ENCODE measurements around the gene U2AF2. TPM values are rescaled to one million over a fixed set of nuclear protein-coding genes. Genes with fewer than 3 reads are reported as not detected.

The U2AF2 gene
- polyA plus RNA-seq, 3 donors: 156 to 170 (median 157) TPM

GRCh38 chr19:55642153-55643002 is 12.5 kb upstream of the U2AF2 start:
- DNase-seq (ENCODE audit: low read depth in 3 of 3, low spot score in 2 of 3): no peak

GRCh38 chr19:55643003-55643886 is 11.6 kb upstream of the U2AF2 start, which contains the start of gene ZNF581:
Gene ZNF581, plus strand, starts transcription at chr19:55643649. Its CDS starts 923 bp downstream, at chr19:55644572.
- no peak for DNase-seq (ENCODE audit: low read depth in 3 of 3, low spot score in 2 of 3)

- no peak for DNase-seq (ENCODE audit: low read depth in 3 of 3, low spot score in 2 of 3)
Measured at GRCh38 chr19:55643887-55644176, 11.0 kb upstream of the U2AF2 start.

GRCh38 chr19:55644191-55644833 is 10.5 kb upstream of the U2AF2 start:
- no peak for DNase-seq (ENCODE audit: low read depth in 3 of 3, low spot score in 2 of 3)

GRCh38 chr19:55644842-55645511 is 9.9 kb upstream of the U2AF2 start:
- DNase-seq (ENCODE audit: low read depth in 3 of 3, low spot score in 2 of 3): no peak

GRCh38 chr19:55645512-55645881 is 9.3 kb upstream of the U2AF2 start:
- DNase-seq (ENCODE audit: low read depth in 3 of 3, low spot score in 2 of 3): no peak

- DNase-seq (ENCODE audit: low read depth in 3 of 3, low spot score in 2 of 3): no peak
Measured at GRCh38 chr19:55646889-55647731, 7.7 kb upstream of the U2AF2 start.

- DNase-seq (ENCODE audit: low read depth in 3 of 3, low spot score in 2 of 3): no peak
Measured at GRCh38 chr19:55647732-55648584, 6.9 kb upstream of the U2AF2 start, which contains the start of gene CCDC106. Gene CCDC106, plus strand, starts transcription at chr19:55648212. Its CDS starts 835 bp downstream, at chr19:55649047.

GRCh38 chr19:55648585-55649267 is 6.1 kb upstream of the U2AF2 start:
- DNase-seq (ENCODE audit: low read depth in 3 of 3, low spot score in 2 of 3): no peak

GRCh38 chr19:55649268-55650125 is 5.3 kb upstream of the U2AF2 start:
- DNase-seq (ENCODE audit: low read depth in 3 of 3, low spot score in 2 of 3): no peak

- no peak for DNase-seq (ENCODE audit: low read depth in 3 of 3, low spot score in 2 of 3)
Measured at GRCh38 chr19:55650126-55650557, 4.7 kb upstream of the U2AF2 start.

- DNase-seq (ENCODE audit: low read depth in 3 of 3, low spot score in 2 of 3): no peak
Measured at GRCh38 chr19:55650602-55651230, 4.1 kb upstream of the U2AF2 start.

- no peak for DNase-seq (ENCODE audit: low read depth in 3 of 3, low spot score in 2 of 3)
Measured at GRCh38 chr19:55651236-55651635, 3.6 kb upstream of the U2AF2 start.

- DNase-seq (ENCODE audit: low read depth in 3 of 3, low spot score in 2 of 3): no peak
Measured at GRCh38 chr19:55652311-55653128, 2.3 kb upstream of the U2AF2 start.

- DNase-seq (ENCODE audit: low read depth in 3 of 3, low spot score in 2 of 3): peak; percentile 98 to 99 (median 98)
Measured at GRCh38 chr19:55653651-55654322, 1.0 kb upstream of the U2AF2 start.
